ENCODE data around the gene MEIOSIN. TPM values are rescaled to one million over a fixed set of nuclear protein-coding genes. Genes with fewer than 3 reads are reported as not detected.

Gene MEIOSIN
- total and polyA plus RNA-seq, 4 donors = not detected

GRCh38 chr19:45753548-45753947 is 20.3 kb downstream of the MEIOSIN start:
- Histone ChIP-seq H3K4me3 (ENCODE audit: low read depth in 1 of 3, low read length in 3 of 3) (no peak overlapping the region), H3K36me3 (ENCODE audit: control insufficient read depth in 4 of 4, insufficient read depth in 3 of 4, low read depth in 1 of 4, low read length in 3 of 4) (no peaks in the 10 kb centered on the region), H3K27ac (ENCODE audit: low read depth in 1 of 2, low read length in 2 of 2) (no peak overlapping the region), H3K27me3 (ENCODE audit: control insufficient read depth in 4 of 4, insufficient read depth in 4 of 4, low read length in 3 of 4) (no peaks in the 10 kb centered on the region), H3K9ac (ENCODE audit: low read depth in 1 of 2, low read length in 2 of 2) (no peak overlapping the region), H3K4me1 (ENCODE audit: control insufficient read depth in 4 of 4, insufficient read depth in 4 of 4, low read length in 3 of 4) (no peaks in the 10 kb centered on the region), H3K9me3 (ENCODE audit: control insufficient read depth in 4 of 4, low read length in 3 of 4) (no peaks in the 10 kb centered on the region)
- no peak for TF ChIP-seq MAX (IDR thresholded peaks at IDR 0.05)
- no peak for TF ChIP-seq ZBTB33 (IDR thresholded peaks at IDR 0.05)
- no peak for TF ChIP-seq GABPA (IDR thresholded peaks at IDR 0.05 in 1 of 2, conservative IDR thresholded peaks at IDR 0.05 in 1 of 2)
- TF ChIP-seq FOXA1 (IDR thresholded peaks at IDR 0.05) = no peak
- no peak for TF ChIP-seq YY1 (IDR thresholded peaks at IDR 0.05)
- TF ChIP-seq HNF4G (IDR thresholded peaks at IDR 0.05) = no peak
- TF ChIP-seq RAD21 (IDR thresholded peaks at IDR 0.05) = no peak
- no peak for TF ChIP-seq NR2F2 (IDR thresholded peaks at IDR 0.05)
- no peak for TF ChIP-seq RXRA (IDR thresholded peaks at IDR 0.05)
- no peak for TF ChIP-seq TAF1 (conservative IDR thresholded peaks at IDR 0.05)
- no peak for TF ChIP-seq FOXA2 (IDR thresholded peaks at IDR 0.05)
- TF ChIP-seq EGR1 (IDR thresholded peaks at IDR 0.05; ENCODE audit: low read depth in 2 of 2) = no peak
- no peak for TF ChIP-seq HNF4A (conservative IDR thresholded peaks at IDR 0.05)
- DNase-seq (ENCODE audit: low spot score) = no peak
- 80% methylated on average over 6 of the region's 6 CpGs for WGBS

- TF ChIP-seq GABPA (IDR thresholded peaks at IDR 0.05 in 1 of 2, conservative IDR thresholded peaks at IDR 0.05 in 1 of 2) = no peak
- TF ChIP-seq HNF4A (conservative IDR thresholded peaks at IDR 0.05) = no peak
- TF ChIP-seq NR2F2 (IDR thresholded peaks at IDR 0.05) = no peak
- Histone ChIP-seq H3K4me1 (ENCODE audit: control insufficient read depth in 4 of 4, insufficient read depth in 4 of 4, low read length in 3 of 4) (no peaks in the 10 kb centered on the region), H3K27ac (ENCODE audit: low read depth in 1 of 2, low read length in 2 of 2) (no peak overlapping the region), H3K9ac (ENCODE audit: low read depth in 1 of 2, low read length in 2 of 2) (no peak overlapping the region), H3K27me3 (ENCODE audit: control insufficient read depth in 4 of 4, insufficient read depth in 4 of 4, low read length in 3 of 4) (no peaks in the 10 kb centered on the region), H3K9me3 (ENCODE audit: control insufficient read depth in 4 of 4, low read length in 3 of 4) (no peaks in the 10 kb centered on the region), H3K36me3 (ENCODE audit: control insufficient read depth in 4 of 4, insufficient read depth in 3 of 4, low read depth in 1 of 4, low read length in 3 of 4) (no peaks in the 10 kb centered on the region), H3K4me3 (ENCODE audit: low read depth in 1 of 3, low read length in 3 of 3) (no peak overlapping the region)
- no peak for DNase-seq (ENCODE audit: low spot score)
- 97% methylated on average over 8 of the region's 8 CpGs for WGBS
Measured at GRCh38 chr19:45754323-45754722, 21.1 kb downstream of the MEIOSIN start.

GRCh38 chr19:45757695-45758094 is 24.5 kb downstream of the MEIOSIN start:
- no peak for DNase-seq (ENCODE audit: low spot score)
- Histone ChIP-seq H3K27ac (ENCODE audit: low read depth in 1 of 2, low read length in 2 of 2) (no peak overlapping the region), H3K36me3 (ENCODE audit: control insufficient read depth in 4 of 4, insufficient read depth in 3 of 4, low read depth in 1 of 4, low read length in 3 of 4) (no peaks in the 10 kb centered on the region), H3K4me3 (ENCODE audit: low read depth in 1 of 3, low read length in 3 of 3) (no peak overlapping the region), H3K9me3 (ENCODE audit: control insufficient read depth in 4 of 4, low read length in 3 of 4) (no peaks in the 10 kb centered on the region), H3K4me1 (ENCODE audit: control insufficient read depth in 4 of 4, insufficient read depth in 4 of 4, low read length in 3 of 4) (no peaks in the 10 kb centered on the region), H3K27me3 (ENCODE audit: control insufficient read depth in 4 of 4, insufficient read depth in 4 of 4, low read length in 3 of 4) (no peaks in the 10 kb centered on the region), H3K9ac (ENCODE audit: low read depth in 1 of 2, low read length in 2 of 2) (no peak overlapping the region)
- 86% methylated on average over 9 of the region's 9 CpGs for WGBS
- TF ChIP-seq CTCF (IDR thresholded peaks at IDR 0.05; ENCODE audit: low read depth, low read length, missing input control) = no peak
- TF ChIP-seq REST (IDR thresholded peaks at IDR 0.05) = no peak
- no peak for TF ChIP-seq MAX (IDR thresholded peaks at IDR 0.05)
- TF ChIP-seq HNF4G (IDR thresholded peaks at IDR 0.05) = no peak
- TF ChIP-seq RAD21 (IDR thresholded peaks at IDR 0.05) = no peak
- TF ChIP-seq FOXA2 (IDR thresholded peaks at IDR 0.05) = no peak
- no peak for TF ChIP-seq SP1 (IDR thresholded peaks at IDR 0.05)
- TF ChIP-seq JUND (IDR thresholded peaks at IDR 0.05) = no peak
- TF ChIP-seq FOXA1 (IDR thresholded peaks at IDR 0.05) = no peak
